Glutamatergic neuron (in vitro differentiated cells): ENCODE measurements around the gene CYP1B1. TPM values are rescaled to one million over a fixed set of nuclear protein-coding genes. Genes with fewer than 3 reads are reported as not detected.

ENCODE experiments used
- DNase-seq: peaks from one replicate; pipeline ENCODE4 v3.0.0; 2022
- H3K27ac Mint-ChIP-seq: one replicate; pipeline ENCODE4 v1.8.0; 2020; ENCODE audit warnings: mild to moderate bottlenecking, mixed read lengths, inconsistent platforms; ENCODE audit not compliant: unreplicated experiment
- H3K27me3 Mint-ChIP-seq: one replicate; pipeline ENCODE4 v1.8.0; 2020; ENCODE audit warnings: mild to moderate bottlenecking, moderate library complexity, mixed read lengths, inconsistent platforms; ENCODE audit not compliant: unreplicated experiment
- H3K36me3 Mint-ChIP-seq: one replicate; pipeline ENCODE4 v1.8.0; 2020; ENCODE audit warnings: mild to moderate bottlenecking, mixed read lengths, inconsistent platforms; ENCODE audit not compliant: unreplicated experiment
- H3K4me1 Mint-ChIP-seq: one replicate; pipeline ENCODE4 v1.8.0; 2020; ENCODE audit warnings: mild to moderate bottlenecking, low read depth, mixed read lengths, inconsistent platforms; ENCODE audit not compliant: unreplicated experiment
- H3K4me3 Mint-ChIP-seq: one replicate; pipeline ENCODE4 v1.8.0; 2020; ENCODE audit warnings: mild to moderate bottlenecking, mixed read lengths, inconsistent platforms; ENCODE audit not compliant: unreplicated experiment
- H3K9me3 Mint-ChIP-seq: one replicate; pipeline ENCODE4 v1.8.0; 2020; ENCODE audit warnings: mild to moderate bottlenecking, moderate library complexity, mixed read lengths, inconsistent platforms; ENCODE audit not compliant: unreplicated experiment
- CTCF ChIP-seq: fragments of 200-600 bp; sonication (generic); IDR thresholded peaks from one replicate; pipeline ENCODE4 v1.5.0; 2021; ENCODE audit not compliant: partially characterized antibody, unreplicated experiment
- total RNA-seq: library from RNA; stranded (reverse); fragmentation: NEBNext Ultra II Directional; extraction: Animal tissue kit (Norgen Biotek cat#: 25700); gene quantifications from one replicate; pipeline ENCODE4 v1.2.1, GENCODE V29; 2021; ENCODE audit not compliant: unreplicated experiment

Gene CYP1B1
- total RNA-seq, 1 donor from 2014 or later = 3.4 TPM

- Mint-ChIP-seq H3K36me3 (no peaks in the 10 kb centered on the region), H3K27ac (no peak overlapping the region), H3K4me3 (no peak overlapping the region), H3K9me3 (no peaks in the 10 kb centered on the region), H3K27me3 (no peaks in the 10 kb centered on the region), H3K4me1 (no peaks in the 10 kb centered on the region)
- TF ChIP-seq CTCF = no peak
- DNase-seq = no peak
These were observed 42.3 kb downstream of the CYP1B1 start for GRCh38 chr2:38033646-38034045.

GRCh38 chr2:38032946-38033345, 43.0 kb downstream of the CYP1B1 start:
- no peaks in the 10 kb centered on the region for H3K4me1 Mint-ChIP-seq
- no peaks in the 10 kb centered on the region for H3K27me3 Mint-ChIP-seq

GRCh38 chr2:38030635-38031355, 45.2 kb downstream of the CYP1B1 start:
- DNase-seq = no peak
- Mint-ChIP-seq H3K9me3 (no peaks in the 10 kb centered on the region), H3K27me3 (no peaks in the 10 kb centered on the region), H3K4me3 (no peak overlapping the region), H3K36me3 (no peaks in the 10 kb centered on the region), H3K4me1 (no peaks in the 10 kb centered on the region), H3K27ac (no peak overlapping the region)
- TF ChIP-seq CTCF = no peak

More at GRCh38 chr2:38032946-38033345, 43.0 kb downstream of the CYP1B1 start:
- H3K27ac Mint-ChIP-seq = no peak overlapping the region
- TF ChIP-seq CTCF = no peak
- H3K9me3 Mint-ChIP-seq = no peaks in the 10 kb centered on the region
- H3K36me3 Mint-ChIP-seq = no peaks in the 10 kb centered on the region
- DNase-seq = no peak
- no peak overlapping the region for H3K4me3 Mint-ChIP-seq

GRCh38 chr2:38029512-38029911, 46.4 kb downstream of the CYP1B1 start:
- no peak overlapping the region for H3K27ac Mint-ChIP-seq
- H3K9me3 Mint-ChIP-seq = no peaks in the 10 kb centered on the region
- H3K4me1 Mint-ChIP-seq = no peaks in the 10 kb centered on the region
- no peak overlapping the region for H3K4me3 Mint-ChIP-seq
- DNase-seq = no peak
- no peaks in the 10 kb centered on the region for H3K27me3 Mint-ChIP-seq
- no peak for TF ChIP-seq CTCF
- H3K36me3 Mint-ChIP-seq = no peaks in the 10 kb centered on the region

GRCh38 chr2:38028829-38029228, 47.1 kb downstream of the CYP1B1 start:
- no peak for DNase-seq
- H3K4me1 Mint-ChIP-seq = no peaks in the 10 kb centered on the region
- H3K27ac Mint-ChIP-seq = no peak overlapping the region
- no peak for TF ChIP-seq CTCF
- H3K4me3 Mint-ChIP-seq = no peak overlapping the region
- H3K27me3 Mint-ChIP-seq = no peaks in the 10 kb centered on the region
- H3K36me3 Mint-ChIP-seq = no peaks in the 10 kb centered on the region
- no peaks in the 10 kb centered on the region for H3K9me3 Mint-ChIP-seq
